Calu3 (cell line): Measurements from ENCODE around the gene STMND1. TPM values are rescaled to one million over a fixed set of nuclear protein-coding genes. Genes with fewer than 3 reads are reported as not detected.
A peak's percentile ranks its signal among the peaks of the same experiment; 100 is the strongest.

Experiments
- BruUV-seq: library from RNA; stranded (reverse); fragments of 400-500 nt; replicated peaks from 2 replicates; lab custom pipeline; 2021; lab: Mats Ljungman, UMichigan
- CTCF ChIA-PET: fragments of 300-600 bp; sonication (Branson Sonifier 250); formaldehyde crosslinking; loops from one replicate; lab custom pipeline; 2022; ENCODE audit warnings: antibody characterized with exemption; lab: Charles Lee
- DNase-seq: peaks from one replicate; pipeline ENCODE4 v3.0.0; 2022
- H3K27ac Mint-ChIP-seq: one replicate; pipeline ENCODE4 v1.8.0; 2022; ENCODE audit warnings: mixed read lengths; ENCODE audit not compliant: unreplicated experiment
- H3K27me3 Mint-ChIP-seq: one replicate; pipeline ENCODE4 v1.8.0; 2022; ENCODE audit warnings: mixed read lengths; ENCODE audit not compliant: unreplicated experiment
- H3K36me3 Mint-ChIP-seq: one replicate; pipeline ENCODE4 v1.8.0; 2022; ENCODE audit warnings: mild to moderate bottlenecking, moderate library complexity, mixed read lengths; ENCODE audit not compliant: insufficient read depth, unreplicated experiment
- H3K4me1 Mint-ChIP-seq: one replicate; pipeline ENCODE4 v1.8.0; 2022; ENCODE audit warnings: mild to moderate bottlenecking, low read depth, mixed read lengths; ENCODE audit not compliant: unreplicated experiment
- H3K4me3 Mint-ChIP-seq: one replicate; pipeline ENCODE4 v1.8.0; 2022; ENCODE audit warnings: mild to moderate bottlenecking, low read depth, moderate library complexity, mixed read lengths; ENCODE audit not compliant: unreplicated experiment
- H3K9me3 Mint-ChIP-seq: one replicate; pipeline ENCODE4 v1.8.0; 2022; ENCODE audit warnings: low read depth, mixed read lengths; ENCODE audit not compliant: unreplicated experiment
- intact Hi-C: fragments of 100-400 bp; cut with micrococcal nuclease; formaldehyde crosslinking; loops from one replicate; pipeline ENCODE4 v1.10.0; 2022; ENCODE audit not compliant: unreplicated experiment
- total RNA-seq: library from RNA; stranded (reverse); gene quantifications from 2 replicates; pipeline ENCODE4 v1.2.3, GENCODE V29; 2022
- TF ChIP-seq, protein P1 (sequence below): fragments of 200-600 bp; IDR thresholded peaks from one replicate; pipeline ENCODE4 v1.8.0; 2022; ENCODE audit warnings: antibody characterized with exemption; ENCODE audit not compliant: unreplicated experiment

Gene STMND1
- total RNA-seq, 1 experiment from 2014 or later: 0.68 TPM

- peaks cover 13% of the 10 kb centered on the region for H3K9me3 Mint-ChIP-seq
- H3K36me3 Mint-ChIP-seq: no peaks in the 10 kb centered on the region
- H3K27ac Mint-ChIP-seq: no peak overlapping the region
- peaks cover 8% of the 10 kb centered on the region for H3K4me1 Mint-ChIP-seq
- DNase-seq: no peak
- no TSS peak for BruUV-seq
- TF ChIP-seq, protein P1, sequence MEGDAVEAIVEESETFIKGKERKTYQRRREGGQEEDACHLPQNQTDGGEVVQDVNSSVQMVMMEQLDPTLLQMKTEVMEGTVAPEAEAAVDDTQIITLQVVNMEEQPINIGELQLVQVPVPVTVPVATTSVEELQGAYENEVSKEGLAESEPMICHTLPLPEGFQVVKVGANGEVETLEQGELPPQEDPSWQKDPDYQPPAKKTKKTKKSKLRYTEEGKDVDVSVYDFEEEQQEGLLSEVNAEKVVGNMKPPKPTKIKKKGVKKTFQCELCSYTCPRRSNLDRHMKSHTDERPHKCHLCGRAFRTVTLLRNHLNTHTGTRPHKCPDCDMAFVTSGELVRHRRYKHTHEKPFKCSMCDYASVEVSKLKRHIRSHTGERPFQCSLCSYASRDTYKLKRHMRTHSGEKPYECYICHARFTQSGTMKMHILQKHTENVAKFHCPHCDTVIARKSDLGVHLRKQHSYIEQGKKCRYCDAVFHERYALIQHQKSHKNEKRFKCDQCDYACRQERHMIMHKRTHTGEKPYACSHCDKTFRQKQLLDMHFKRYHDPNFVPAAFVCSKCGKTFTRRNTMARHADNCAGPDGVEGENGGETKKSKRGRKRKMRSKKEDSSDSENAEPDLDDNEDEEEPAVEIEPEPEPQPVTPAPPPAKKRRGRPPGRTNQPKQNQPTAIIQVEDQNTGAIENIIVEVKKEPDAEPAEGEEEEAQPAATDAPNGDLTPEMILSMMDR: no peak
- intact Hi-C loops: no loop called here
- CTCF ChIA-PET: no interaction called here
- no peak overlapping the region for H3K4me3 Mint-ChIP-seq
- H3K27me3 Mint-ChIP-seq: no peaks in the 10 kb centered on the region
Measured at GRCh38 chr6:17165383-17165782, 63.5 kb downstream of the STMND1 start.

GRCh38 chr6:17167327-17167979 is 65.6 kb downstream of the STMND1 start:
- H3K4me1 Mint-ChIP-seq: peaks cover 8% of the 10 kb centered on the region
- H3K27ac Mint-ChIP-seq: no peak overlapping the region
- CTCF ChIA-PET: interaction anchor here (0.7 to 0.8 kb wide), 2 partner anchors 8 to 636 kb away, joined by 5 read pairs; no protein-coding TSS in a partner anchor
- DNase-seq: peak; percentile 66
- H3K27me3 Mint-ChIP-seq: no peaks in the 10 kb centered on the region
- intact Hi-C loops: loop anchor here (1.0 kb wide), 1 partner anchor 8 kb away; no protein-coding TSS in a partner anchor
- H3K4me3 Mint-ChIP-seq: no peak overlapping the region
- no peaks in the 10 kb centered on the region for H3K36me3 Mint-ChIP-seq
- peaks cover 7% of the 10 kb centered on the region for H3K9me3 Mint-ChIP-seq
- TF ChIP-seq, protein P1: peak; percentile 54
- no TSS peak for BruUV-seq

- DNase-seq: no peak
- no peak overlapping the region for H3K4me3 Mint-ChIP-seq
- TF ChIP-seq, protein P1: no peak
- no peak overlapping the region for H3K27ac Mint-ChIP-seq
- BruUV-seq: no TSS peak
- H3K9me3 Mint-ChIP-seq: peaks cover 4% of the 10 kb centered on the region
- CTCF ChIA-PET: no interaction called here
- intact Hi-C loops: no loop called here
- H3K36me3 Mint-ChIP-seq: no peaks in the 10 kb centered on the region
- peaks cover 8% of the 10 kb centered on the region for H3K4me1 Mint-ChIP-seq
- H3K27me3 Mint-ChIP-seq: no peaks in the 10 kb centered on the region
Measured at GRCh38 chr6:17169291-17169690, 67.4 kb downstream of the STMND1 start.

- Mint-ChIP-seq H3K27ac (no peak overlapping the region), H3K4me1 (peaks cover 8% of the 10 kb centered on the region), H3K27me3 (no peaks in the 10 kb centered on the region), H3K9me3 (peaks cover under 1% of the 10 kb centered on the region), H3K4me3 (no peak overlapping the region), H3K36me3 (no peaks in the 10 kb centered on the region)
- TF ChIP-seq, protein P1: no peak
- no peak for DNase-seq
- CTCF ChIA-PET: no interaction called here
- BruUV-seq: no TSS peak
- intact Hi-C loops: no loop called here
Measured at GRCh38 chr6:17169711-17170110, 67.9 kb downstream of the STMND1 start.
